IMR-90 (cell line): ENCODE data around the gene MAML3. TPM values are rescaled to one million over a fixed set of nuclear protein-coding genes. Genes with fewer than 3 reads are reported as not detected.

Experiments used
- ATAC-seq: fragments of 200-7000 bp; cut with Tn5 transposase; 2 replicates; pipeline ENCODE4 v1.9.1; 2020; ENCODE audit warnings: low read depth, mild to moderate bottlenecking, moderate library complexity
- BruUV-seq: library from RNA; stranded (reverse); fragments of 400-500 nt; replicated peaks from 2 replicates; lab custom pipeline; 2021; lab: Mats Ljungman, UMichigan
- CTCF ChIA-PET: fragments of 300-600 bp; formaldehyde crosslinking; extraction: SDS; loops from one replicate; lab custom pipeline; 2021; ENCODE audit warnings: antibody characterized with exemption; lab: Yijun Ruan, JAX
- POLR2A ChIA-PET: fragments of 300-600 bp; sonication (Branson Sonifier 250); formaldehyde crosslinking; loops from one replicate; lab custom pipeline; 2022; ENCODE audit warnings: antibody characterized with exemption; ENCODE audit not compliant: unreplicated experiment; lab: Charles Lee
- DNase-seq: peaks from one replicate; pipeline ENCODE4 v3.0.0; 2013
- H2AFZ ChIP-seq: replicated peaks from 2 replicates; pipeline ENCODE3; 2013; ENCODE audit warnings: low read length, mild to moderate bottlenecking; ENCODE audit not compliant: poor library complexity
- H2AK5ac ChIP-seq: 2 replicates; pipeline ENCODE4 v1.6.1; 2013; ENCODE audit warnings: low read depth, low read length, inconsistent platforms
- H2AK9ac ChIP-seq: replicated peaks from 2 replicates; pipeline ENCODE3; 2013; ENCODE audit warnings: mild to moderate bottlenecking, low read depth, low read length, moderate library complexity; ENCODE audit not compliant: poor library complexity
- H2BK120ac ChIP-seq: 2 replicates; pipeline ENCODE4 v1.6.1; 2013; ENCODE audit warnings: low read depth, low read length, inconsistent platforms
- H2BK15ac ChIP-seq: 3 replicates; pipeline ENCODE4 v1.6.1; 2013; ENCODE audit warnings: low read depth, low read length, inconsistent platforms
- H2BK20ac ChIP-seq: 2 replicates; pipeline ENCODE4 v1.6.1; 2013; ENCODE audit warnings: low read depth, mild to moderate bottlenecking, inconsistent platforms, low read length, moderate library complexity
- H2BK5ac ChIP-seq: 2 replicates; pipeline ENCODE4 v1.6.1; 2013; ENCODE audit warnings: mild to moderate bottlenecking, low read depth, low read length, inconsistent platforms; ENCODE audit not compliant: poor library complexity, severe bottlenecking
- H3K14ac ChIP-seq: replicated peaks from 2 replicates; pipeline ENCODE4 v1.6.1; 2013; ENCODE audit warnings: low read depth, low read length, inconsistent platforms
- H3K18ac ChIP-seq: 2 replicates; pipeline ENCODE4 v1.6.1; 2013; ENCODE audit warnings: low read depth, low read length, control low read depth
- H3K23ac ChIP-seq: 2 replicates; pipeline ENCODE4 v1.6.1; 2013; ENCODE audit warnings: low read depth, low read length, inconsistent platforms
- H3K27ac ChIP-seq: 2 replicates; pipeline ENCODE4 v1.5.1; 2013; ENCODE audit warnings: mild to moderate bottlenecking, control low read depth, low read length; ENCODE audit not compliant: insufficient read depth
- H3K27me3 ChIP-seq: 2 replicates; pipeline ENCODE4 v1.6.1; 2013; ENCODE audit warnings: low read length; ENCODE audit not compliant: control insufficient read depth, insufficient read depth
- H3K36me3 ChIP-seq: 2 replicates; pipeline ENCODE4 v1.6.1; 2013; ENCODE audit warnings: low read length, mixed read lengths; ENCODE audit not compliant: control insufficient read depth, insufficient read depth
- H3K4ac ChIP-seq: 2 replicates; pipeline ENCODE4 v1.6.1; 2013; ENCODE audit warnings: low read depth, low read length, inconsistent platforms
- H3K4me1 ChIP-seq: 2 replicates; pipeline ENCODE4 v1.6.1; 2013; ENCODE audit warnings: low read length, mixed read lengths; ENCODE audit not compliant: control insufficient read depth, insufficient read depth
- H3K4me2 ChIP-seq: 2 replicates; pipeline ENCODE4 v1.6.1; 2013; ENCODE audit warnings: low read depth, mild to moderate bottlenecking, control low read depth, low read length, moderate library complexity
- H3K4me3 ChIP-seq: 2 replicates; pipeline ENCODE4 v1.5.1; 2013; ENCODE audit warnings: low read depth, mild to moderate bottlenecking, control low read depth, low read length, moderate library complexity; ENCODE audit not compliant: insufficient read depth
- H3K56ac ChIP-seq: 2 replicates; pipeline ENCODE4 v1.6.1; 2013; ENCODE audit warnings: low read length, inconsistent platforms; ENCODE audit not compliant: insufficient read depth; ENCODE audit errors: extremely low read depth
- H3K79me1 ChIP-seq, 2 experiments: 2 replicates each; pipeline ENCODE4 v1.6.1; 2013; ENCODE audit warnings: low read length in 2 of 2, inconsistent platforms in 1 of 2, low read depth in 1 of 2
- H3K9ac ChIP-seq: 2 replicates; pipeline ENCODE4 v1.6.1; 2013; ENCODE audit warnings: low read depth, low read length, control low read depth
- H3K9me1 ChIP-seq: 2 replicates; pipeline ENCODE4 v1.6.1; 2013; ENCODE audit warnings: low read length, inconsistent platforms; ENCODE audit not compliant: insufficient read depth
- H3K9me3 ChIP-seq: 2 replicates; pipeline ENCODE4 v1.6.1; 2013; ENCODE audit warnings: low read length; ENCODE audit not compliant: control insufficient read depth, insufficient read depth
- H4K20me1 ChIP-seq: 2 replicates; pipeline ENCODE4 v1.6.1; 2013; ENCODE audit warnings: low read length, inconsistent platforms; ENCODE audit not compliant: insufficient read depth
- H4K5ac ChIP-seq: 2 replicates; pipeline ENCODE4 v1.6.1; 2013; ENCODE audit warnings: mild to moderate bottlenecking, low read depth, low read length, control low read depth
- H4K8ac ChIP-seq, 2 experiments: 2 replicates each; pipeline ENCODE4 v1.6.1; 2013; ENCODE audit warnings: low read depth in 2 of 2, low read length in 2 of 2, control low read depth in 1 of 2, inconsistent platforms in 1 of 2
- H4K91ac ChIP-seq: 2 replicates; pipeline ENCODE4 v1.6.1; 2013; ENCODE audit warnings: low read depth, low read length, inconsistent platforms; ENCODE audit not compliant: insufficient read depth
- FOS ChIP-seq: fragments of 150-350 bp; IDR thresholded peaks from 2 replicates; pipeline ENCODE4 v1.6.1; 2016; ENCODE audit warnings: low read depth, low read length
- SMC3 ChIP-seq: fragments of 150-350 bp; IDR thresholded peaks from 2 replicates; pipeline ENCODE4 v1.6.1; 2016; ENCODE audit warnings: low read depth, mild to moderate bottlenecking, antibody characterized with exemption, low read length, moderate library complexity
- USF2 ChIP-seq: fragments of 150-350 bp; IDR thresholded peaks from 2 replicates; pipeline ENCODE4 v1.6.1; 2017; ENCODE audit warnings: mild to moderate bottlenecking, antibody characterized with exemption, low read length, low read depth
- WGBS, 2 experiments: methylation state at CpG; one replicate each; pipeline versions ENCODE4 v1.1.5 to v1.1.7; 2013; ENCODE audit warnings: missing lambda C conversion rate in 2 of 2; ENCODE audit not compliant: insufficient read length in 1 of 2; ENCODE audit errors: extremely low coverage in 2 of 2; 5-methylcytosine and 5-hydroxymethylcytosine counted together
- dilution Hi-C: fragments of 300-500 bp; cut with HindIII; formaldehyde crosslinking; loops from one replicate; pipeline ENCODE4 v1.14.3; 2018; ENCODE audit warnings: low sequenced_read_pairs; ENCODE audit not compliant: unreplicated experiment
- in situ Hi-C: fragments of 300-500 bp; cut with MboI; formaldehyde crosslinking; loops from 3 replicates; pipeline ENCODE4 v1.14.3; 2019; ENCODE audit warnings: low sequenced_read_pairs, inconsistent platforms, mixed read lengths
- intact Hi-C: fragments of 100-400 bp; cut with micrococcal nuclease; formaldehyde crosslinking; loops from 2 replicates; pipeline ENCODE4 v1.10.0; 2022
- polyA plus RNA-seq, 3 experiments: library from polyadenylated mRNA; depleted of rRNA; stranded (reverse); fragments of >200 nt; gene quantifications; 2 replicates each; pipeline ENCODE4 v1.2.3, GENCODE V29; 2012; ENCODE audit warnings: low replicate concordance in 1 of 3
- total RNA-seq: library from RNA; depleted of rRNA; stranded (reverse); fragments of >200 nt; gene quantifications from 2 replicates; pipeline ENCODE4 v1.2.3, GENCODE V29; 2012

MAML3 gene
- total and polyA plus RNA-seq, 2 of the 4 experiments (the other 2 are of a cell fraction) = 0.90 to 1.7 TPM

- Histone ChIP-seq H3K4ac (no peak overlapping the region), H3K4me1 (peaks cover 11% of the 10 kb centered on the region), H3K27ac (no peak overlapping the region), H3K9me3 (no peaks in the 10 kb centered on the region), H3K4me3 (no peak overlapping the region), H2AK9ac (no peak overlapping the region), H3K56ac (no peak overlapping the region), H3K18ac (no peak overlapping the region), H4K20me1 (no peaks in the 10 kb centered on the region), H2BK20ac (no peak overlapping the region), H3K9me1 (peaks cover 8% of the 10 kb centered on the region; the same call in 1 of the 2 replicates), H2BK120ac (no peak overlapping the region), H3K27me3 (no peaks in the 10 kb centered on the region), H3K9ac (no peak overlapping the region), H3K14ac (no peak overlapping the region), H4K5ac (no peak overlapping the region), H3K79me1 (no peaks in the 10 kb centered on the region), H3K36me3 (peaks cover 2% of the 10 kb centered on the region; the same call in 1 of the 2 replicates), H2AK5ac (no peak overlapping the region), H2BK15ac (no peak overlapping the region), H2BK5ac (no peak overlapping the region), H2AFZ (no peak overlapping the region), H4K8ac (no peak overlapping the region), H3K4me2 (no peak overlapping the region), H3K23ac (no peak overlapping the region), H4K91ac (no peak overlapping the region)
- BruUV-seq = no TSS peak
- no peak for DNase-seq
- dilution Hi-C loops = no loop called here
- WGBS, 2 experiments = no CpG with 5 or more reads among the region's 1 CpG
- intact Hi-C loops = no loop called here
- TF ChIP-seq FOS = no peak
- no peak for TF ChIP-seq SMC3
- no peak for TF ChIP-seq USF2
- ChIA-PET POLR2A (no interaction called here), CTCF (no interaction called here)
- no peak for ATAC-seq
- in situ Hi-C loops = no loop called here
Observed at GRCh38 chr4:139686130-139686529, 467.9 kb downstream of the MAML3 start.
